Upper lobe of left lung (tissue), 4 donors: ENCODE data around the gene DPYD.

Experiments used
- EP300 ChIP-seq, 4 donors: sonication (generic); formaldehyde crosslinking; IDR thresholded peaks; one replicate each; pipeline ENCODE4 v1.5.1; 2017; ENCODE audit warnings: antibody characterized with exemption in 4 of 4, control low read depth in 2 of 4
- POLR2A ChIP-seq, 4 donors: fragments of 450-650 bp; IDR thresholded peaks; one replicate each; pipeline ENCODE4 v1.5.1; 2016 to 2017; ENCODE audit warnings: antibody characterized with exemption in 4 of 4, mild to moderate bottlenecking in 2 of 4

DNA sequence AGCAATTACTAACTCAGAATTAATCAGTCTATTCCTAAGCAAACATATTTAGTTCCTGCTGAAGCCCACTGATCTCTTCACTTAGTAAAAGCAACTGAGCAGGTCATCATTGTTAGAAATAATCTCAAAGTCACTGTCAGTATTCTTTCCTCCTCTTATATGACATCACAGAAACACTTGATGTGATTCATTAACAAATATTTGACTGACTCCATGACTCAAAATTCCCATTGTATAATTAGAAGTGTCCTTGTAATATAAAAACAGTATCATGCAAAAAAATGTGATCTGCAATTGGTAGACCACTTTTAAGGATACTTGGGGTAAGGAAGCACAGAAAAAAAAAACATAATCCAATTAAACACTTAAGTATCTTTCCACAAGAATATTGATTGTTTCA is 194.4 kb downstream of the DPYD start:
- TF ChIP-seq POLR2A (IDR thresholded peaks at IDR 0.05) (no peak), EP300 (IDR thresholded peaks at IDR 0.05) (no peak)
